SK-N-SH (cell line): ENCODE data around the gene PAMR1. TPM values are rescaled to one million over a fixed set of nuclear protein-coding genes. Genes with fewer than 3 reads are reported as not detected.

ENCODE experiments used
- CTCF ChIA-PET: fragments of 300-600, 350-600 bp; formaldehyde crosslinking; extraction: SDS; loops from one replicate; lab custom pipeline; 2021; lab: Yijun Ruan, JAX
- POLR2A ChIA-PET: fragments of 350-600 bp; sonication (Branson Sonifier 250); formaldehyde crosslinking; extraction: SDS; loops from one replicate; lab custom pipeline; 2020; ENCODE audit warnings: antibody characterized with exemption, inconsistent platforms; lab: Yijun Ruan, JAX
- DNase-seq: peaks from one replicate; pipeline ENCODE4 v3.0.0; 2012
- H2AFZ ChIP-seq: fragments of 200-600 bp; sonication (generic); 2 replicates; pipeline ENCODE4 v1.8.1; 2016; ENCODE audit warnings: antibody characterized with exemption, mild to moderate bottlenecking, low read depth
- H3F3A ChIP-seq: fragments of 200-600 bp; sonication (generic); replicated peaks from 2 replicates; pipeline ENCODE3; 2016; ENCODE audit warnings: antibody characterized with exemption, mild to moderate bottlenecking; ENCODE audit not compliant: insufficient read depth
- H3K27ac ChIP-seq, 2 experiments: fragments of 200-500 bp in 1 of 2; fragments of 200-600 bp in 1 of 2; sonication (Bioruptor generic) in 1 of 2; sonication (generic), shearing (Covaris generic) in 1 of 2; 2 replicates each; pipeline versions ENCODE4 v1.5.1 to v1.6.1; 2014 to 2016; ENCODE audit warnings: low read depth in 2 of 2, inconsistent platforms in 1 of 2, low read length in 1 of 2, mild to moderate bottlenecking in 1 of 2, mixed read lengths in 1 of 2
- H3K27me3 ChIP-seq: fragments of 200-600 bp; sonication (generic), shearing (Covaris generic); 2 replicates; pipeline ENCODE4 v1.6.1; 2016; ENCODE audit warnings: mixed run types; ENCODE audit not compliant: insufficient read depth
- H3K36me3 ChIP-seq, 2 experiments: fragments of 200-500 bp in 1 of 2; fragments of 200-600 bp in 1 of 2; sonication (Bioruptor generic) in 1 of 2; sonication (generic) in 1 of 2; replicated peaks in 1 of 2; 2 replicates each; pipeline versions ENCODE3 to v1.5.1; 2014 to 2016; ENCODE audit warnings: low read length in 1 of 2, mild to moderate bottlenecking in 1 of 2; ENCODE audit not compliant: insufficient read depth in 2 of 2, control insufficient read depth in 1 of 2
- H3K4me1 ChIP-seq, 2 experiments: fragments of 200-500 bp in 1 of 2; fragments of 200-600 bp in 1 of 2; sonication (Bioruptor generic) in 1 of 2; sonication (generic), shearing (Covaris generic) in 1 of 2; 2 replicates each; pipeline versions ENCODE4 v1.5.1 to v1.6.1; 2014 to 2016; ENCODE audit warnings: low read depth in 1 of 2, low read length in 1 of 2, mixed run types in 1 of 2; ENCODE audit not compliant: insufficient read depth in 2 of 2, control insufficient read depth in 1 of 2
- H3K4me2 ChIP-seq: fragments of 200-600 bp; sonication (generic), shearing (Covaris generic); 2 replicates; pipeline ENCODE4 v1.6.1; 2017; ENCODE audit warnings: mixed run types
- H3K4me3 ChIP-seq, 2 experiments: fragments of 200-500 bp in 1 of 2; fragments of 200-600 bp in 1 of 2; sonication (Bioruptor generic) in 1 of 2; sonication (generic), shearing (Covaris generic) in 1 of 2; 2 replicates each; pipeline versions ENCODE4 v1.5.1 to v1.8.1; 2014 to 2016; ENCODE audit warnings: low read depth in 2 of 2, inconsistent platforms in 1 of 2, low read length in 1 of 2, mild to moderate bottlenecking in 1 of 2, mixed read lengths in 1 of 2, moderate library complexity in 1 of 2
- H3K79me2 ChIP-seq: fragments of 200-600 bp; sonication (generic); 2 replicates; pipeline ENCODE4 v1.8.1; 2017; ENCODE audit warnings: mild to moderate bottlenecking; ENCODE audit not compliant: insufficient read depth
- H3K9ac ChIP-seq: fragments of 200-600 bp; sonication (generic); 2 replicates; pipeline ENCODE4 v1.6.1; 2017; ENCODE audit warnings: mixed run types
- H3K9me2 ChIP-seq: fragments of 200-600 bp; sonication (generic); 2 replicates; pipeline ENCODE4 v1.6.1; 2017; ENCODE audit warnings: mixed run types
- H3K9me3 ChIP-seq: fragments of 200-600 bp; sonication (generic); 2 replicates; pipeline ENCODE4 v1.6.1; 2017; ENCODE audit warnings: mixed run types, mild to moderate bottlenecking, moderate library complexity
- H4K20me1 ChIP-seq: fragments of 200-600 bp; sonication (generic); 2 replicates; pipeline ENCODE4 v1.6.1; 2017; ENCODE audit warnings: mild to moderate bottlenecking, mixed run types; ENCODE audit not compliant: insufficient read depth
- ELF1 ChIP-seq: IDR thresholded peaks from 2 replicates; pipeline ENCODE4 v1.4.0; 2012
- EP300 ChIP-seq, 2 experiments: IDR thresholded peaks; 2 replicates each; pipeline versions ENCODE4 v1.4.0 to v1.6.1; 2012; ENCODE audit warnings: borderline replicate concordance in 1 of 2, low read depth in 1 of 2, low read length in 1 of 2
- EZH2phosphoT487 ChIP-seq: fragments of 200-600 bp; sonication (generic); IDR thresholded peaks from 2 replicates; pipeline ENCODE4 v1.6.1; 2017; ENCODE audit warnings: low read depth, mixed run types, mild to moderate bottlenecking, antibody characterized with exemption, moderate library complexity, borderline replicate concordance
- FOSL2 ChIP-seq: IDR thresholded peaks from 2 replicates; pipeline ENCODE4 v1.4.0; 2012; ENCODE audit warnings: low read depth, mild to moderate bottlenecking, moderate library complexity, borderline replicate concordance
- FOXJ3 ChIP-seq: sonication (generic); formaldehyde crosslinking; IDR thresholded peaks from 2 replicates; pipeline ENCODE4 v1.5.1; 2020; ENCODE audit warnings: mild to moderate bottlenecking, missing genetic modification reagents
- FOXM1 ChIP-seq: IDR thresholded peaks from 2 replicates; pipeline ENCODE4 v1.4.0; 2012; ENCODE audit warnings: low read depth, mild to moderate bottlenecking
- GATA2 ChIP-seq: sonication (generic); formaldehyde crosslinking; IDR thresholded peaks from 2 replicates; pipeline ENCODE4 v1.5.0; 2020; ENCODE audit warnings: mild to moderate bottlenecking, missing genetic modification reagents
- MXI1 ChIP-seq: IDR thresholded peaks from 2 replicates; pipeline ENCODE4 v1.6.1; 2012; ENCODE audit warnings: mild to moderate bottlenecking, low read depth, low read length, improper control_type of control experiment
- NFIC ChIP-seq: IDR thresholded peaks from 2 replicates; pipeline ENCODE4 v1.4.0; 2012; ENCODE audit warnings: borderline replicate concordance
- POLR2AphosphoS5 ChIP-seq: IDR thresholded peaks from 2 replicates; pipeline ENCODE4 v1.6.1; 2012; ENCODE audit warnings: low read depth, low read length
- REST ChIP-seq: IDR thresholded peaks from 2 replicates; pipeline ENCODE4 v1.6.1; 2012; ENCODE audit warnings: mild to moderate bottlenecking, low read depth, low read length, moderate library complexity
- RXRA ChIP-seq: IDR thresholded peaks from 2 replicates; pipeline ENCODE4 v1.4.0; 2012; ENCODE audit warnings: low read depth, mild to moderate bottlenecking, borderline replicate concordance
- SIN3A ChIP-seq: IDR thresholded peaks from 2 replicates; pipeline ENCODE4 v1.6.1; 2012; ENCODE audit warnings: low read depth, mild to moderate bottlenecking, low read length, moderate library complexity, borderline replicate concordance
- TAF1 ChIP-seq: IDR thresholded peaks from 2 replicates; pipeline ENCODE4 v1.6.1; 2012; ENCODE audit warnings: low read depth, mild to moderate bottlenecking, low read length, moderate library complexity, borderline replicate concordance
- WGBS: methylation state at CpG from one replicate; pipeline ENCODE4 v1.1.6; 2017; ENCODE audit warnings: low lambda C conversion rate; 5-methylcytosine and 5-hydroxymethylcytosine counted together
- polyA plus RNA-seq, 3 experiments: library from polyadenylated mRNA; depleted of rRNA; stranded (reverse); fragments of >200 nt; gene quantifications; 2 replicates each; pipeline ENCODE4 v1.2.3, GENCODE V29; 2012

The PAMR1 gene
- polyA plus RNA-seq, 1 of the 3 experiments (the other 2 are of a cell fraction), result 0.31 TPM

GRCh38 chr11:35433588-35433987 is 91.8 kb downstream of the PAMR1 start:
- no peaks in the 10 kb centered on the region for H3K9me3 ChIP-seq
- TF ChIP-seq FOXJ3 (no peak), MXI1 (no peak), TAF1 (no peak), EZH2phosphoT487 (no peak), POLR2AphosphoS5 (no peak), ELF1 (no peak), FOSL2 (no peak), GATA2 (CRISPR knock-in tag) (no peak), REST (no peak), FOXM1 (no peak)
- 43% methylated on average over 3 of the region's 3 CpGs for WGBS
- no peaks in the 10 kb centered on the region for H3K9me2 ChIP-seq
- H3K4me1 ChIP-seq, result no peaks in the 10 kb centered on the region
- no peak for DNase-seq
- H3K4me3 ChIP-seq, result no peak overlapping the region
- no peaks in the 10 kb centered on the region for H3K36me3 ChIP-seq
- H2AFZ ChIP-seq, result no peak overlapping the region
- CTCF ChIA-PET, result interaction anchor here (1.3 kb wide), 1 partner anchor 55 kb away, joined by 4 read pairs; no protein-coding TSS in a partner anchor
- no peaks in the 10 kb centered on the region for H4K20me1 ChIP-seq
- no peaks in the 10 kb centered on the region for H3F3A ChIP-seq
- no peak overlapping the region for H3K4me2 ChIP-seq
- no peaks in the 10 kb centered on the region for H3K79me2 ChIP-seq
- POLR2A ChIA-PET, result no interaction called here
- H3K9ac ChIP-seq, result no peak overlapping the region
- peaks cover 45% of the 10 kb centered on the region; the same call in 1 of the 2 replicates for H3K27me3 ChIP-seq
- no peak overlapping the region for H3K27ac ChIP-seq

- WGBS, result 53% methylated on average over 9 of the region's 14 CpGs
- no peaks in the 10 kb centered on the region for H3K9me3 ChIP-seq
- TF ChIP-seq EZH2phosphoT487, result no peak
- no peak for TF ChIP-seq POLR2AphosphoS5
- no peak for TF ChIP-seq NFIC
- TF ChIP-seq GATA2 (CRISPR knock-in tag), result no peak
- TF ChIP-seq SIN3A, result no peak
- TF ChIP-seq MXI1, result no peak
- no peak for TF ChIP-seq RXRA
- TF ChIP-seq EP300 (IDR thresholded peaks at IDR 0.05; ENCODE audit: borderline replicate concordance in 1 of 2, low read depth in 1 of 2, low read length in 1 of 2), result no peak
- no peak overlapping the region for H3K27ac ChIP-seq
- H3F3A ChIP-seq, result no peaks in the 10 kb centered on the region
- H3K9me2 ChIP-seq, result no peaks in the 10 kb centered on the region
- no peaks in the 10 kb centered on the region for H3K79me2 ChIP-seq
- peaks cover 40% of the 10 kb centered on the region; the same call in 1 of the 2 replicates for H3K27me3 ChIP-seq
- DNase-seq, result no peak
- POLR2A ChIA-PET, result no interaction called here
- no peak overlapping the region for H3K9ac ChIP-seq
- no peak overlapping the region for H3K4me3 ChIP-seq
- H3K4me1 ChIP-seq, result no peaks in the 10 kb centered on the region
- no peak overlapping the region for H2AFZ ChIP-seq
- no peaks in the 10 kb centered on the region; the same call in 1 of the 2 replicates for H4K20me1 ChIP-seq
- no peaks in the 10 kb centered on the region for H3K36me3 ChIP-seq
- CTCF ChIA-PET, result no interaction called here
- no peak overlapping the region for H3K4me2 ChIP-seq
These were observed 93.0 kb downstream of the PAMR1 start for GRCh38 chr11:35432464-35432863.
